ENCODE data around the gene PTGES3.
A peak's percentile ranks its signal among the peaks of the same experiment; 100 is the strongest.
"Not testable (repeated sequence)": the region's sequence is repeated elsewhere in the genome, so short reads cannot be mapped to it uniquely, and the experiment has no call there.

PTGES3 gene

GRCh38 chr12:56657416-56658379 is 30.4 kb downstream of the PTGES3 start:
- DNase-seq (ENCODE audit: low read depth in 2 of 2) = no peak

GRCh38 chr12:56653781-56654180 is 34.3 kb downstream of the PTGES3 start:
- not testable (repeated sequence) for DNase-seq (ENCODE audit: low read depth in 2 of 2)

GRCh38 chr12:56648023-56648422 is 40.1 kb downstream of the PTGES3 start:
- not testable (repeated sequence) for DNase-seq (ENCODE audit: low read depth in 2 of 2)

GRCh38 chr12:56645717-56646446 is 42.2 kb downstream of the PTGES3 start, which contains the start of gene ATP5F1B:
TSS of gene ATP5F1B (minus strand) at chr12:56645984. CDS start at chr12:56645963, 21 bp downstream.
- peak; percentile 77 to 90 for DNase-seq (ENCODE audit: low read depth in 2 of 2)

- no peak for DNase-seq (ENCODE audit: low read depth in 2 of 2)
Measured at GRCh38 chr12:56645201-56645716, 42.8 kb downstream of the PTGES3 start.

- no peak for DNase-seq (ENCODE audit: low read depth in 2 of 2)
Measured at GRCh38 chr12:56644654-56645053, 43.4 kb downstream of the PTGES3 start.

GRCh38 chr12:56641219-56641618 is 46.9 kb downstream of the PTGES3 start:
- no peak for DNase-seq (ENCODE audit: low read depth in 2 of 2)

- no peak for DNase-seq (ENCODE audit: low read depth in 2 of 2)
Measured at GRCh38 chr12:56637621-56638020, 50.5 kb downstream of the PTGES3 start.

- DNase-seq (ENCODE audit: low read depth in 2 of 2) = peak; percentile 86 to 91
Measured at GRCh38 chr12:56636675-56637540, 51.2 kb downstream of the PTGES3 start.

GRCh38 chr12:56635806-56636674 is 52.0 kb downstream of the PTGES3 start:
- peak; percentile 78 to 88 for DNase-seq (ENCODE audit: low read depth in 2 of 2)

GRCh38 chr12:56634837-56635791 is 53.0 kb downstream of the PTGES3 start:
- peak; percentile 57 to 67 for DNase-seq (ENCODE audit: low read depth in 2 of 2)

- no peak for DNase-seq (ENCODE audit: low read depth in 2 of 2)
Measured at GRCh38 chr12:56634242-56634836, 53.7 kb downstream of the PTGES3 start.

- no peak for DNase-seq (ENCODE audit: low read depth in 2 of 2)
Measured at GRCh38 chr12:56633468-56634241, 54.4 kb downstream of the PTGES3 start.

GRCh38 chr12:56632701-56633467 is 55.2 kb downstream of the PTGES3 start:
- no peak for DNase-seq (ENCODE audit: low read depth in 2 of 2)

- peak in 1 of 2 donors; percentile 32 for DNase-seq (ENCODE audit: low read depth in 2 of 2)
Measured at GRCh38 chr12:56631790-56632700, 56.0 kb downstream of the PTGES3 start.

- DNase-seq (ENCODE audit: low read depth in 2 of 2) = peak; percentile 83 to 84
Measured at GRCh38 chr12:56630180-56630632, 57.9 kb downstream of the PTGES3 start, which contains the start of gene BAZ2A. TSS of gene BAZ2A (minus strand) at chr12:56630326. CDS start at chr12:56617530, 12,796 bp downstream.

Measured in stimulated activated CD4-positive, alpha-beta T cell treated with anti-CD3 and anti-CD28 coated beads, Interleukin-4, amount 100 ng/mL, for 48 hours (primary cell).